Measurements from ENCODE around the gene MPPED1. TPM values are rescaled to one million over a fixed set of nuclear protein-coding genes. Genes with fewer than 3 reads are reported as not detected.

Gene MPPED1
- total RNA-seq, 1 experiment from 2014 or later = 0.28 TPM

- no peak overlapping the region for H2BK5ac ChIP-seq (ENCODE audit: insufficient read length, low read length)
- H4K8ac ChIP-seq (replicated peaks; ENCODE audit: insufficient read length, low read depth, low read length) = no peak overlapping the region
- no peaks in the 10 kb centered on the region for H3K4me1 ChIP-seq (ENCODE audit: insufficient read depth, low read length)
- H2AFZ ChIP-seq (ENCODE audit: low read length) = no peak overlapping the region
- no peak overlapping the region for H4K5ac ChIP-seq (ENCODE audit: insufficient read length, low read depth, low read length)
- Mint-ChIP-seq H3K27me3 (ENCODE audit: low read depth) (peaks cover 19% of the 10 kb centered on the region), H3K9me3 (no peaks in the 10 kb centered on the region), H3K27ac (no peak overlapping the region), H3K36me3 (ENCODE audit: insufficient read depth in 1 of 3, low read depth in 3 of 3) (no peaks in the 10 kb centered on the region), H3K4me1 (peaks cover 0 to 21% of the 10 kb centered on the region in 2 experiments; a peak in 2 of 4 replicates), H3K4me3 (no peak overlapping the region)
- no peak overlapping the region for H3K4ac ChIP-seq (ENCODE audit: low read depth, low read length)
- H3K23ac ChIP-seq (ENCODE audit: insufficient read length, low read depth, low read length) = no peak overlapping the region
- TF ChIP-seq, protein P1, sequence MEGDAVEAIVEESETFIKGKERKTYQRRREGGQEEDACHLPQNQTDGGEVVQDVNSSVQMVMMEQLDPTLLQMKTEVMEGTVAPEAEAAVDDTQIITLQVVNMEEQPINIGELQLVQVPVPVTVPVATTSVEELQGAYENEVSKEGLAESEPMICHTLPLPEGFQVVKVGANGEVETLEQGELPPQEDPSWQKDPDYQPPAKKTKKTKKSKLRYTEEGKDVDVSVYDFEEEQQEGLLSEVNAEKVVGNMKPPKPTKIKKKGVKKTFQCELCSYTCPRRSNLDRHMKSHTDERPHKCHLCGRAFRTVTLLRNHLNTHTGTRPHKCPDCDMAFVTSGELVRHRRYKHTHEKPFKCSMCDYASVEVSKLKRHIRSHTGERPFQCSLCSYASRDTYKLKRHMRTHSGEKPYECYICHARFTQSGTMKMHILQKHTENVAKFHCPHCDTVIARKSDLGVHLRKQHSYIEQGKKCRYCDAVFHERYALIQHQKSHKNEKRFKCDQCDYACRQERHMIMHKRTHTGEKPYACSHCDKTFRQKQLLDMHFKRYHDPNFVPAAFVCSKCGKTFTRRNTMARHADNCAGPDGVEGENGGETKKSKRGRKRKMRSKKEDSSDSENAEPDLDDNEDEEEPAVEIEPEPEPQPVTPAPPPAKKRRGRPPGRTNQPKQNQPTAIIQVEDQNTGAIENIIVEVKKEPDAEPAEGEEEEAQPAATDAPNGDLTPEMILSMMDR (conservative IDR thresholded peaks at IDR 0.05) = no peak
- no peaks in the 10 kb centered on the region; the same call in 1 of the 2 replicates for H3K27me3 ChIP-seq (ENCODE audit: insufficient read depth, low read length)
- no peak overlapping the region; the same call in 1 of the 2 replicates for H3K14ac ChIP-seq (ENCODE audit: insufficient read depth, low read length)
- no peak overlapping the region for H3K27ac ChIP-seq (ENCODE audit: insufficient read length, low read depth, low read length)
- H3K79me2 ChIP-seq (ENCODE audit: insufficient read depth, low read length) = no peaks in the 10 kb centered on the region
- no peaks in the 10 kb centered on the region for H4K20me1 ChIP-seq (ENCODE audit: control insufficient read depth, insufficient read depth, insufficient read length)
- no peak overlapping the region for H2BK12ac ChIP-seq (ENCODE audit: insufficient read length, low read depth, low read length)
- H3T11ph ChIP-seq (ENCODE audit: low read length) = no peak overlapping the region
- WGBS (ENCODE audit: extremely low coverage, insufficient read length, low lambda C conversion rate) = no CpG with 5 or more reads among the region's 6 CpGs
- DNase-seq = no peak
- no peak overlapping the region for H2BK120ac ChIP-seq (ENCODE audit: low read depth, low read length, poor library complexity, severe bottlenecking)
- H3K9me3 ChIP-seq (ENCODE audit: control insufficient read depth, low read depth, low read length) = no peaks in the 10 kb centered on the region
- peaks cover 3% of the 10 kb centered on the region for H3K23me2 ChIP-seq (ENCODE audit: insufficient read length, low read depth, low read length, poor library complexity, severe bottlenecking)
- no peak overlapping the region for H4K91ac ChIP-seq (ENCODE audit: insufficient read length, low read depth, low read length)
- H2BK20ac ChIP-seq (ENCODE audit: low read depth, low read length, poor library complexity, severe bottlenecking) = no peak overlapping the region
- H3K79me1 ChIP-seq (ENCODE audit: insufficient read depth, low read depth, low read length, poor library complexity, severe bottlenecking) = no peaks in the 10 kb centered on the region
- peak overlapping the region; percentile 21 for H3K18ac ChIP-seq (ENCODE audit: insufficient read length, low read depth, low read length)
- no peak overlapping the region for H3K4me2 ChIP-seq (ENCODE audit: insufficient read depth, insufficient read length, low read length)
- no peak overlapping the region for H2AK5ac ChIP-seq (ENCODE audit: insufficient read length, low read length)
- no peak overlapping the region for H2BK15ac ChIP-seq (ENCODE audit: low read depth, low read length)
- H3K56ac ChIP-seq (ENCODE audit: insufficient read length, low read depth, low read length) = no peak overlapping the region
- no peak overlapping the region for H3K9ac ChIP-seq (ENCODE audit: extremely low read depth, insufficient read length, low read length)
These were observed 11.8 kb upstream of the MPPED1 start for GRCh38 chr22:43399980-43400358.

All from H9 (cell line).